Fibroblast of the aortic adventitia (primary cell): ENCODE measurements around the gene RIOK3. TPM values are rescaled to one million over a fixed set of nuclear protein-coding genes. Genes with fewer than 3 reads are reported as not detected.
"Not testable (repeated sequence)": the region's sequence is repeated elsewhere in the genome, so short reads cannot be mapped to it uniquely, and the experiment has no call there.

Experiments used
- DNase-seq: peaks from one replicate; pipeline ENCODE4 v3.0.0-alpha.2; 2010; ENCODE audit warnings: low read depth
- H3K4me3 ChIP-seq: 2 replicates; pipeline ENCODE4 v1.5.1; 2011; ENCODE audit warnings: low read depth, mild to moderate bottlenecking, control low read depth, low read length, moderate library complexity
- total RNA-seq: library from RNA; depleted of rRNA; stranded (reverse); fragments of >200 nt; gene quantifications from 2 replicates; pipeline ENCODE4 v1.2.3, GENCODE V29; 2012; ENCODE audit warnings: low replicate concordance
- TF ChIP-seq, protein P1 (sequence below): IDR thresholded peaks from 2 replicates; pipeline ENCODE4 v1.5.1; 2011; ENCODE audit warnings: mild to moderate bottlenecking, low read length, control low read depth, inconsistent platforms; ENCODE audit not compliant: insufficient read depth

RIOK3 gene
- total RNA-seq, 1 donor, result 89.3 TPM

DNA sequence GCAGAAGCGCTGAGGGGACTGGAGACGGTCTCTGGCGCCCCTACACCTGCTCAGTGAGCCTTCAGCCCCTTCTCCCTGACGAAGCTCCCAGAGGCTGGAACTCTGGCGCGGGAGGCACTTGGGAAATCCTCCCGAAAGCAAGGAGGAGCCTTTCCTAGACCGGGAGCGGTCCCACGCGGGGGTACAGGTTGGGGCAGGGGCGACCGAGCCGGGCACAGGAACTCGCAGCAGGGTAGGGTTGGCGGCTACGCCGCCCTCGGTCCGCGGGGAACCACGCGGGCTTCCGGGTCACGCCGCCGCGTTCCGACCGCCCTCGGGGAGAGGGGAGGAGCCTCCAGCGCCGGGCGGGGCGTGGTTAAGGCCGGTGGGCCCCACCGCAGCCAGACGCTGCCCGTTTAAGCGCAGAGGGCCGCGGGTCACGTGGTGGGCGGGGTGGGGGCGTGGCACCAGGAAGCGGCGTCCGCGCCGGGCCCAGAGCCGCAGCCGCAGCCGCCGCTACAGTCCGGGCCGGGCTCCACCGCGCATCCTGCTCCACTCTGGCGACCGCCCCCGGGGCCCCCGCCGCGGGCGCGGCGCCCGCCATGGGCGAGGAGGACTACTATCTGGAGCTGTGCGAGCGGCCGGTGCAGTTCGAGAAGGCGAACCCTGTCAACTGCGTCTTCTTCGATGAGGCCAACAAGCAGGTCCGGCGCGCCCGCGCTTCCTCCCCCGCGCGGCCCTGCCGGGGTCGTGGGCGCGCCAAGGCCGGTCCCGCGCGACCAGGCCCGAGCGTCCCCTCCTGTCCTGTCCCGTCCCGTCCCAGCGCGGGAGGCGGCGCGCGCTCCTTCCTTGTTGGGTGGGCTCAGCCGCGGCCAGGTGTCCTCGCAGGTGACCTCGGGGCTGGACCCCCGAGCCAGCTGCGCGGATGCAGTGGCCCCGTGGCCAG lies 50.2 kb downstream of the RIOK3 start, which contains the start of gene RMC1:
Gene RMC1 (plus strand): TSS at position 474 of the 925 bp plus-strand sequence. CDS start 108 bp downstream, at position 582.
- H3K4me3 ChIP-seq, result peak within 1 kb of the TSS; percentile 85
- TF ChIP-seq, protein P1, sequence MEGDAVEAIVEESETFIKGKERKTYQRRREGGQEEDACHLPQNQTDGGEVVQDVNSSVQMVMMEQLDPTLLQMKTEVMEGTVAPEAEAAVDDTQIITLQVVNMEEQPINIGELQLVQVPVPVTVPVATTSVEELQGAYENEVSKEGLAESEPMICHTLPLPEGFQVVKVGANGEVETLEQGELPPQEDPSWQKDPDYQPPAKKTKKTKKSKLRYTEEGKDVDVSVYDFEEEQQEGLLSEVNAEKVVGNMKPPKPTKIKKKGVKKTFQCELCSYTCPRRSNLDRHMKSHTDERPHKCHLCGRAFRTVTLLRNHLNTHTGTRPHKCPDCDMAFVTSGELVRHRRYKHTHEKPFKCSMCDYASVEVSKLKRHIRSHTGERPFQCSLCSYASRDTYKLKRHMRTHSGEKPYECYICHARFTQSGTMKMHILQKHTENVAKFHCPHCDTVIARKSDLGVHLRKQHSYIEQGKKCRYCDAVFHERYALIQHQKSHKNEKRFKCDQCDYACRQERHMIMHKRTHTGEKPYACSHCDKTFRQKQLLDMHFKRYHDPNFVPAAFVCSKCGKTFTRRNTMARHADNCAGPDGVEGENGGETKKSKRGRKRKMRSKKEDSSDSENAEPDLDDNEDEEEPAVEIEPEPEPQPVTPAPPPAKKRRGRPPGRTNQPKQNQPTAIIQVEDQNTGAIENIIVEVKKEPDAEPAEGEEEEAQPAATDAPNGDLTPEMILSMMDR, result peak; percentile 2
- peak; percentile 89 for DNase-seq

DNA sequence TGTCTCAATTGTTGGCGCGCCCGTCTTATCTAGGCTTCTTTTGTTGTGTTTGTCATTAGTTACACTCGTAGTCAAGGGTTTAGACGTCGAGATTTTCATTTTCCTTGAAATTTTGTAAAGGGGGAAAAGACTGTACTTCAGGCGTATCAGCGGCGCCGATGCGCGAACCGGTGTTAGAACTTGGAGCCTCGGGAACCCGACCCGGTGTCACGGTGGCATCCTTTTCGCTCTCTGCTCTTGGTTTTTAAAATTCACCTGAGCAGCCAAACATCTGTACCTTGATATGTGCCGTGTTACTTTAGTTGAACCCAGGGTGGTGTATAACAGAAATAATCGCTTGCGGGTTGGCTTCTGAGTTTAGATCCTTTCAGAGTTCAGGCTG lies 50.9 kb downstream of the RIOK3 start:
- TF ChIP-seq, protein P1, result no peak
- H3K4me3 ChIP-seq, result peak overlapping the region; percentile 85
- no peak for DNase-seq

DNA sequence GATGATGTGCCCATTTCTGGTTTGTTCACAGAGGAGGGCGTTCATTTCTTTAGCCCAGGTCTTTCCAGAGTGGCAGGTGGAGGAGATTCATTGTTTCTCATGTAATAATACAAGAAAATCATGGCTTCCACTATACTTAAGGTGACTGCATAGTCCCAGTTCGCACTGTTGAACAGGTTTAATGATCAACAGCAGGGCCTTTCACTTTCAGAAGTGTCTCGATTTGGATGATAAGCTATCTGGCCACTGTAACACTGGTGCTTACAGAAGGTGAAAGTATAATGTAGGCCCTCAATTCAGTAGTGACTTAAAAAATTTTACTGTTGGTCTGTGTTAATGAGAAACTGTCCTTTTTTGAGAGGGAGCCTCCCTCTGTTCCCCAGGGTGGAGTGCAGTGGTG lies 51.6 kb downstream of the RIOK3 start:
- TF ChIP-seq, protein P1, result no peak
- H3K4me3 ChIP-seq, result peak overlapping the region; percentile 85
- DNase-seq, result no peak

DNA sequence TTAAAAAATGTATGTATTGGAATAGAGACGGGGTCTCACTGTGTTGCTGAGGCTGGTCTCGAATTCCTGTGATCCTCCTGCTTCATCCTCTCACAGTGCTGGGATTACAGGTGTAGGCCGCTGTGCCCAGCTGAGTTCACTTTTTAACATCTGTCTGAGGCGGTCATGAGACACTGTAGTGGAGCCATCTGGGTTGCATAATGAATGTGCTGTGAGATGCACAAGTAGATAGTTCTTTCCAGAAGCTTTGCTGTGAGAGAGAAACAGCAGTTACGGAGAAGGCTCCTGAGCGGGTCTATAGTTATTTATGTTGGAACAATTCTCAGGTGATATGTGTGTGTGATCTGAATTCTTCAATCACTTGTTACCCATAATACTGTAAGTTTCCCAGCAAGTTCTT lies 53.3 kb downstream of the RIOK3 start:
- TF ChIP-seq, protein P1, result no peak
- no peak overlapping the region for H3K4me3 ChIP-seq
- no peak for DNase-seq

DNA sequence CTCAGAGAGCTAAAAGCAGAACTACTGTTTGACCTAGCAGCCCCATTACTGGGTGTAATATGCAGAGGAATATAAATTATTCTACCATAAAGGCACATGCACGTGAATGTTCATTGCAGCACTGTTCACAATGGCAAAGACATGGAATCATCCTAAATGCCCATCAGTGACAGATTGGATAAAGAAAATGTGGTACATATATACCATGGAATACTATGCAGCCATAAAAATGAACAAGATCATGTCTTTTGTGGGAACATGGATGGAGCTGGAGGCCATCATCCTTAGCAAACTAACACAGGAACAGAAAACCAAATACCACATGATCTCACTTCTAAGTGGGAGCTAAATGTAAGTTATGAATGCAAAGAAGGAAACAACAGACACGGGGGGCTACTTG lies 57.8 kb downstream of the RIOK3 start:
- not testable (repeated sequence) for H3K4me3 ChIP-seq

DNA sequence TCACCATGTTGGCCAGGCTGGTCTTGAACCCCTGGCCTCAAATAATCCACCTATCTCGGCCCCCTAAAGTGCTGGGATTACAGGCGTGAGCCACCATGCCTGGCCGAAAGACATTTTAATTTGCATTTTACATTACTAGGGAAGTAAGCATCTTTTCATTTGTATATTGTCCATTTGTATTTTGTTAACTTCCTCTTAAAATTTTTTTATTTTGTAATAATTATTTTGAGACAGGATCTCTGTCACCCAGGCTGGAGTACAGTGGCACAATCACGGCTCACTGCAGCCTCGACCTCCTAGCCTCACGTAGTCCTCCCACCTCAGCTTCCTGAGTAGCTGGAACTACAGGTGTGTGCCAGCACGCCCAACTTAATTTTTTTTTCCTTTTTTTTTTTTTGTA lies 59.1 kb downstream of the RIOK3 start:
- DNase-seq, result not testable (repeated sequence)

More for the DNA sequence above, 57.8 kb downstream of the RIOK3 start:
- not testable (repeated sequence) for DNase-seq

DNA sequence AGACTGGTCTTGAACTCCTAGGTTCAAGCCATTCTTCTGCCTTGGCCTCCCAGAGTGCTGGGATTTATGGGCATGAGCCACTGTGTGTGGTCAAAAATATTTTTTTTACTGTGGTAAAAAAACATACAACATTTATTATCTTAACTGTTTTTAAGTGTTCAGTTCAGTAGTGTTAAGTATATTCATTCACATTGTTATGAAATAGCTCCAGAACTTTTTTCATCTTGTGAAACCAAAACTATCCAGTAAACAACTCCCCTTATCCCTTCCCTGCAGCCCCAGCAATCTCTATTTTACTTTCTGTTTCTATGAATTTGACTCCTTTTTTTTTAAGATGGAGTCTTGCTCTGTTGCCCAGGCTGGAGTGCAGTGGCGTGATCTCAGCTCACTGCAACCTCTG lies 59.6 kb downstream of the RIOK3 start:
- no peak for DNase-seq
- TF ChIP-seq, protein P1, result no peak
- H3K4me3 ChIP-seq, result no peak overlapping the region

More for the DNA sequence above, 59.1 kb downstream of the RIOK3 start:
- not testable (repeated sequence) for H3K4me3 ChIP-seq
